Neural cell (in vitro differentiated cells): ENCODE measurements around the gene FARSA.

ENCODE experiments used
- EZH2 ChIP-seq: fragments of 200-600, 300-800 bp; shearing (Covaris generic), sonication (generic); IDR thresholded peaks from 2 replicates; pipeline ENCODE4 v1.6.1; 2014; ENCODE audit warnings: antibody characterized with exemption, low read length, borderline replicate concordance, mild to moderate bottlenecking; ENCODE audit not compliant: insufficient read depth, poor library complexity, severe bottlenecking
- POLR2AphosphoS5 ChIP-seq: IDR thresholded peaks from 2 replicates; pipeline ENCODE4 v1.6.1; 2012
- RAD21 ChIP-seq: fragments of 450-650 bp; conservative IDR thresholded peaks from 2 replicates; pipeline ENCODE4 v1.6.1; 2014; ENCODE audit warnings: antibody characterized with exemption, mild to moderate bottlenecking, moderate library complexity
- SMC3 ChIP-seq: fragments of 450-650 bp; conservative IDR thresholded peaks from 2 replicates; pipeline ENCODE4 v1.6.1; 2014; ENCODE audit warnings: antibody characterized with exemption, mild to moderate bottlenecking, moderate library complexity; ENCODE audit not compliant: poor library complexity
- TF ChIP-seq, protein P1 (sequence below): fragments of 450-650 bp; IDR thresholded peaks from 2 replicates; pipeline ENCODE4 v1.5.1; 2014; ENCODE audit warnings: antibody characterized with exemption, mild to moderate bottlenecking, moderate library complexity; ENCODE audit not compliant: poor library complexity, severe bottlenecking
- TF ChIP-seq, protein P2 (sequence below): IDR thresholded peaks from 2 replicates; pipeline ENCODE4 v1.6.1; 2012; ENCODE audit warnings: borderline replicate concordance

DNA sequence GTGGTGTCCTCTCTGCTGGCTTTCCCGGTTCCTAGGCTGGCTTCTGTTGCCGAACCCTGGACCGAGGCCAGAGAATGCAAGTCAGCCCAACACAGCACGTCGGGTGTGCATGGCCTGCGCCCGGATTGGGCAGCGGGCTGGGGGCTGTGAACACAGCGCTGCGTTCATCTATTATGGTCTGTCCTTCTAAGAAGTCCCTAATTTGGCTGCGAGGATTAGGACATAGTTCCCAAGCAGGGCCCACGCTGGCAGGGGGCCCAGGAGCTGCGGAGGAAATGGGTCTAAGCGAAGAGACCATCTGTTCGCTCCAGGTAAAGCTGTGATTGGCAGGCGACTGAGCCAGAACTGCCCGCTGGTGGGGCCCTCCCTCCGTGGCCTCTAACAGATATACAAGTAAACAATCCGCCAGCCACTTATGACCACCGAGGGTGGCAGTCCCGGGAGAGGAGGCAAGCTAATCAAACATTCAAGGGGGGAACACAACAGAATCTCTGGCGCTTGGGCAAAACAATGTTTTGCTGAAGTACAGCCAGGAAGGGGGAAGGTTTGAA, 20.4 kb downstream of the FARSA start:
- TF ChIP-seq, protein P1, sequence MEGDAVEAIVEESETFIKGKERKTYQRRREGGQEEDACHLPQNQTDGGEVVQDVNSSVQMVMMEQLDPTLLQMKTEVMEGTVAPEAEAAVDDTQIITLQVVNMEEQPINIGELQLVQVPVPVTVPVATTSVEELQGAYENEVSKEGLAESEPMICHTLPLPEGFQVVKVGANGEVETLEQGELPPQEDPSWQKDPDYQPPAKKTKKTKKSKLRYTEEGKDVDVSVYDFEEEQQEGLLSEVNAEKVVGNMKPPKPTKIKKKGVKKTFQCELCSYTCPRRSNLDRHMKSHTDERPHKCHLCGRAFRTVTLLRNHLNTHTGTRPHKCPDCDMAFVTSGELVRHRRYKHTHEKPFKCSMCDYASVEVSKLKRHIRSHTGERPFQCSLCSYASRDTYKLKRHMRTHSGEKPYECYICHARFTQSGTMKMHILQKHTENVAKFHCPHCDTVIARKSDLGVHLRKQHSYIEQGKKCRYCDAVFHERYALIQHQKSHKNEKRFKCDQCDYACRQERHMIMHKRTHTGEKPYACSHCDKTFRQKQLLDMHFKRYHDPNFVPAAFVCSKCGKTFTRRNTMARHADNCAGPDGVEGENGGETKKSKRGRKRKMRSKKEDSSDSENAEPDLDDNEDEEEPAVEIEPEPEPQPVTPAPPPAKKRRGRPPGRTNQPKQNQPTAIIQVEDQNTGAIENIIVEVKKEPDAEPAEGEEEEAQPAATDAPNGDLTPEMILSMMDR: no peak
- TF ChIP-seq POLR2AphosphoS5 (no peak), EZH2 (no peak), SMC3 (no peak), RAD21 (no peak)
- TF ChIP-seq, protein P2, sequence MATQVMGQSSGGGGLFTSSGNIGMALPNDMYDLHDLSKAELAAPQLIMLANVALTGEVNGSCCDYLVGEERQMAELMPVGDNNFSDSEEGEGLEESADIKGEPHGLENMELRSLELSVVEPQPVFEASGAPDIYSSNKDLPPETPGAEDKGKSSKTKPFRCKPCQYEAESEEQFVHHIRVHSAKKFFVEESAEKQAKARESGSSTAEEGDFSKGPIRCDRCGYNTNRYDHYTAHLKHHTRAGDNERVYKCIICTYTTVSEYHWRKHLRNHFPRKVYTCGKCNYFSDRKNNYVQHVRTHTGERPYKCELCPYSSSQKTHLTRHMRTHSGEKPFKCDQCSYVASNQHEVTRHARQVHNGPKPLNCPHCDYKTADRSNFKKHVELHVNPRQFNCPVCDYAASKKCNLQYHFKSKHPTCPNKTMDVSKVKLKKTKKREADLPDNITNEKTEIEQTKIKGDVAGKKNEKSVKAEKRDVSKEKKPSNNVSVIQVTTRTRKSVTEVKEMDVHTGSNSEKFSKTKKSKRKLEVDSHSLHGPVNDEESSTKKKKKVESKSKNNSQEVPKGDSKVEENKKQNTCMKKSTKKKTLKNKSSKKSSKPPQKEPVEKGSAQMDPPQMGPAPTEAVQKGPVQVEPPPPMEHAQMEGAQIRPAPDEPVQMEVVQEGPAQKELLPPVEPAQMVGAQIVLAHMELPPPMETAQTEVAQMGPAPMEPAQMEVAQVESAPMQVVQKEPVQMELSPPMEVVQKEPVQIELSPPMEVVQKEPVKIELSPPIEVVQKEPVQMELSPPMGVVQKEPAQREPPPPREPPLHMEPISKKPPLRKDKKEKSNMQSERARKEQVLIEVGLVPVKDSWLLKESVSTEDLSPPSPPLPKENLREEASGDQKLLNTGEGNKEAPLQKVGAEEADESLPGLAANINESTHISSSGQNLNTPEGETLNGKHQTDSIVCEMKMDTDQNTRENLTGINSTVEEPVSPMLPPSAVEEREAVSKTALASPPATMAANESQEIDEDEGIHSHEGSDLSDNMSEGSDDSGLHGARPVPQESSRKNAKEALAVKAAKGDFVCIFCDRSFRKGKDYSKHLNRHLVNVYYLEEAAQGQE: no peak
